Brain microvascular endothelial cell (primary cell): ENCODE measurements around the gene CDS2.

Experiments used
- DNase-seq: peaks from one replicate; pipeline ENCODE4 v3.0.0-alpha.2; 2020
- H3K27ac ChIP-seq: fragments of 250-450 bp; sonication (Bioruptor Pico); 2 replicates; pipeline ENCODE4 v1.5.1; 2020; ENCODE audit warnings: mild to moderate bottlenecking, moderate library complexity
- H3K27me3 ChIP-seq: fragments of 250-450 bp; sonication (Bioruptor Pico); replicated peaks from 2 replicates; pipeline ENCODE4 v1.5.1; 2020; ENCODE audit warnings: mild to moderate bottlenecking
- H3K36me3 ChIP-seq: fragments of 250-450 bp; sonication (Bioruptor Pico); replicated peaks from 2 replicates; pipeline ENCODE4 v1.5.1; 2020; ENCODE audit warnings: mild to moderate bottlenecking
- H3K4me3 ChIP-seq: 2 replicates; pipeline ENCODE4 v1.5.1; 2011; ENCODE audit warnings: low read depth, mild to moderate bottlenecking, control low read depth, low read length, moderate library complexity
- CTCF ChIP-seq: IDR thresholded peaks from 2 replicates; pipeline ENCODE4 v1.5.1; 2011; ENCODE audit warnings: low read depth, mild to moderate bottlenecking, moderate library complexity, low read length, control low read depth, inconsistent platforms; ENCODE audit errors: missing control alignments
- in situ Hi-C: cut with HindIII; loops from 2 replicates; pipeline ENCODE4 v1.10.0; 2017; ENCODE audit warnings: low sequenced_read_pairs, low pct_ligation_motif_present

The CDS2 gene

GRCh38 chr20:5181492-5181891 is 54.7 kb downstream of the CDS2 start:
- in situ Hi-C loops = no loop called here
- Histone ChIP-seq H3K4me3 (no peak overlapping the region), H3K27ac (no peak overlapping the region), H3K27me3 (no peaks in the 10 kb centered on the region), H3K36me3 (peaks cover 6% of the 10 kb centered on the region)
- no peak for DNase-seq
- no peak for TF ChIP-seq CTCF

GRCh38 chr20:5181958-5182357 is 55.1 kb downstream of the CDS2 start:
- TF ChIP-seq CTCF = no peak
- H3K27me3 ChIP-seq = no peaks in the 10 kb centered on the region
- in situ Hi-C loops = no loop called here
- peak; percentile 59 for DNase-seq
- peak overlapping the region; percentile 29 for H3K27ac ChIP-seq
- H3K4me3 ChIP-seq = no peak overlapping the region
- H3K36me3 ChIP-seq = peaks cover 6% of the 10 kb centered on the region

- no peak for TF ChIP-seq CTCF
- H3K4me3 ChIP-seq = no peak overlapping the region
- in situ Hi-C loops = no loop called here
- H3K27ac ChIP-seq = no peak overlapping the region
- H3K27me3 ChIP-seq = no peaks in the 10 kb centered on the region
- H3K36me3 ChIP-seq = peaks cover 6% of the 10 kb centered on the region
- DNase-seq = no peak
Measured at GRCh38 chr20:5182615-5183254, 55.9 kb downstream of the CDS2 start.

GRCh38 chr20:5183731-5184474 is 57.1 kb downstream of the CDS2 start:
- H3K27ac ChIP-seq = no peak overlapping the region
- no peak overlapping the region for H3K4me3 ChIP-seq
- no peak for TF ChIP-seq CTCF
- peaks cover 6% of the 10 kb centered on the region for H3K36me3 ChIP-seq
- in situ Hi-C loops = no loop called here
- no peaks in the 10 kb centered on the region for H3K27me3 ChIP-seq
- no peak for DNase-seq

- H3K36me3 ChIP-seq = peaks cover 3% of the 10 kb centered on the region
Measured at GRCh38 chr20:5184684-5185083, 57.9 kb downstream of the CDS2 start.

More at GRCh38 chr20:5184684-5185083, 57.9 kb downstream of the CDS2 start:
- TF ChIP-seq CTCF = no peak
- no peak overlapping the region for H3K4me3 ChIP-seq
- in situ Hi-C loops = no loop called here
- DNase-seq = no peak
- H3K27ac ChIP-seq = no peak overlapping the region
- no peaks in the 10 kb centered on the region for H3K27me3 ChIP-seq
